Measurements from ENCODE around the gene SLC25A43.

DNA sequence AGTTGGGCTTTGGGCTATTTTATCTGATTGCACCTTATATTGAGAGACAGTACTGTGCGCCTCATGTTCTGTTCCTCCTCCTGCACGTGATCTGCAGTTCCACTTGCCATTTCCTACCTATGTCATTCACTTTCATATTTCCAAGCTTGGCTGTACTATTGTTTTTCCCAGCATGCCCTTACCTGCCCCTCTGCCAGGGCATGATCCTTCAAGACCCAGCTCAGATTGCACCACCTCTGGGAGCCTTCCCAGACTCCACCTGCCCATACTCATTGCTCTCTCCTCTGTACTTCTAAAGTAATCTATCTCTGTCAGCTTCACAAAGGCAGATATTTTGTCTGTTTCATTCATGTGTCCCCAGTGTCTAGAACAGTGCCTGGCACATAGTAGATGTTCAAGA lies 80.7 kb downstream of the SLC25A43 start:
- TF ChIP-seq, protein P1, sequence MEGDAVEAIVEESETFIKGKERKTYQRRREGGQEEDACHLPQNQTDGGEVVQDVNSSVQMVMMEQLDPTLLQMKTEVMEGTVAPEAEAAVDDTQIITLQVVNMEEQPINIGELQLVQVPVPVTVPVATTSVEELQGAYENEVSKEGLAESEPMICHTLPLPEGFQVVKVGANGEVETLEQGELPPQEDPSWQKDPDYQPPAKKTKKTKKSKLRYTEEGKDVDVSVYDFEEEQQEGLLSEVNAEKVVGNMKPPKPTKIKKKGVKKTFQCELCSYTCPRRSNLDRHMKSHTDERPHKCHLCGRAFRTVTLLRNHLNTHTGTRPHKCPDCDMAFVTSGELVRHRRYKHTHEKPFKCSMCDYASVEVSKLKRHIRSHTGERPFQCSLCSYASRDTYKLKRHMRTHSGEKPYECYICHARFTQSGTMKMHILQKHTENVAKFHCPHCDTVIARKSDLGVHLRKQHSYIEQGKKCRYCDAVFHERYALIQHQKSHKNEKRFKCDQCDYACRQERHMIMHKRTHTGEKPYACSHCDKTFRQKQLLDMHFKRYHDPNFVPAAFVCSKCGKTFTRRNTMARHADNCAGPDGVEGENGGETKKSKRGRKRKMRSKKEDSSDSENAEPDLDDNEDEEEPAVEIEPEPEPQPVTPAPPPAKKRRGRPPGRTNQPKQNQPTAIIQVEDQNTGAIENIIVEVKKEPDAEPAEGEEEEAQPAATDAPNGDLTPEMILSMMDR (IDR thresholded peaks at IDR 0.05) = no peak
- no peak for TF ChIP-seq POLR2A (IDR thresholded peaks at IDR 0.05)
